H1 (cell line): Measurements from ENCODE around the gene GUCY2D.

ENCODE experiments used
- EP300 ChIP-seq, 2 experiments: IDR thresholded peaks; 1 replicate in 1 of 2; 2 replicates in 1 of 2; pipeline ENCODE4 v1.6.1; 2011 to 2012; ENCODE audit warnings: low read depth in 2 of 2, low read length in 2 of 2, mild to moderate bottlenecking in 2 of 2, borderline replicate concordance in 1 of 2, inconsistent platforms in 1 of 2, moderate library complexity in 1 of 2
- RAD21 ChIP-seq, 2 experiments: IDR thresholded peaks in 1 of 2; conservative IDR thresholded peaks in 1 of 2; 2 replicates each; pipeline ENCODE4 v1.6.1; 2011; ENCODE audit warnings: low read depth in 2 of 2, low read length in 2 of 2, improper control_type of control experiment in 1 of 2, inconsistent platforms in 1 of 2, mild to moderate bottlenecking in 1 of 2, moderate library complexity in 1 of 2
- SIN3A ChIP-seq, 2 experiments: IDR thresholded peaks in 1 of 2; conservative IDR thresholded peaks in 1 of 2; 2 replicates each; pipeline ENCODE4 v1.6.1; 2011 to 2012; ENCODE audit warnings: low read length in 2 of 2, improper control_type of control experiment in 1 of 2, low read depth in 1 of 2, mild to moderate bottlenecking in 1 of 2
- TCF12 ChIP-seq: IDR thresholded peaks from 2 replicates; pipeline ENCODE4 v1.6.1; 2011; ENCODE audit warnings: low read depth, mild to moderate bottlenecking, low read length
- YY1 ChIP-seq: IDR thresholded peaks from 2 replicates; pipeline ENCODE4 v1.6.1; 2011; ENCODE audit warnings: low read depth, mild to moderate bottlenecking, low read length
- TF ChIP-seq, protein P1 (sequence below), 3 experiments: IDR thresholded peaks; 1 replicate in 2 of 3; 2 replicates in 1 of 3; pipeline versions ENCODE4 v1.5.1 to v1.6.1; 2011; ENCODE audit warnings: low read length in 3 of 3, mild to moderate bottlenecking in 3 of 3, inconsistent platforms in 2 of 3, low read depth in 1 of 3, moderate library complexity in 1 of 3; ENCODE audit not compliant: insufficient read depth in 1 of 3; ENCODE audit errors: control extremely low read depth in 1 of 3

DNA sequence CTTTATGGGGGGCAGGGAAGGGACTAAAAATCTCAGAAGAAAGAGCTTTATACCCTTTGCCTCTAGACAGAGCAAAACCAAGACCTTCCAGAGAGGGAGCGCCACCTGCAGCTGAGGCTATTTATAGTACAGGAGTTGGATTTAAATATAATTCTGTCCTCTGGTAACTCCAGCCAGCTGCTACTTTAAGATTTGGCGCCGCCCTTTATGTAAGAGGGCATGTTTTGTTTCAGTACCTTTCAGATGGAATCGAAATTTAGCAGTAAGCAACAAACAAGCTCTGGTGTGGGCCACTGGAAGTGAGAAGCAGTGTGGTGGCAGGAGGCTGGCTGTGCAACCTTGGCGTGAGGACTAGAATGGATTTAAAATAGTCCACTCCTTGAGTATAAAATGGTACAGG, 5.2 kb upstream of the GUCY2D start:
- TF ChIP-seq YY1: no peak
- TF ChIP-seq TCF12: no peak
- no peak for TF ChIP-seq EP300 (IDR thresholded peaks at IDR 0.05; ENCODE audit: borderline replicate concordance in 1 of 2, low read depth in 2 of 2, low read length in 2 of 2)
- TF ChIP-seq, protein P1, sequence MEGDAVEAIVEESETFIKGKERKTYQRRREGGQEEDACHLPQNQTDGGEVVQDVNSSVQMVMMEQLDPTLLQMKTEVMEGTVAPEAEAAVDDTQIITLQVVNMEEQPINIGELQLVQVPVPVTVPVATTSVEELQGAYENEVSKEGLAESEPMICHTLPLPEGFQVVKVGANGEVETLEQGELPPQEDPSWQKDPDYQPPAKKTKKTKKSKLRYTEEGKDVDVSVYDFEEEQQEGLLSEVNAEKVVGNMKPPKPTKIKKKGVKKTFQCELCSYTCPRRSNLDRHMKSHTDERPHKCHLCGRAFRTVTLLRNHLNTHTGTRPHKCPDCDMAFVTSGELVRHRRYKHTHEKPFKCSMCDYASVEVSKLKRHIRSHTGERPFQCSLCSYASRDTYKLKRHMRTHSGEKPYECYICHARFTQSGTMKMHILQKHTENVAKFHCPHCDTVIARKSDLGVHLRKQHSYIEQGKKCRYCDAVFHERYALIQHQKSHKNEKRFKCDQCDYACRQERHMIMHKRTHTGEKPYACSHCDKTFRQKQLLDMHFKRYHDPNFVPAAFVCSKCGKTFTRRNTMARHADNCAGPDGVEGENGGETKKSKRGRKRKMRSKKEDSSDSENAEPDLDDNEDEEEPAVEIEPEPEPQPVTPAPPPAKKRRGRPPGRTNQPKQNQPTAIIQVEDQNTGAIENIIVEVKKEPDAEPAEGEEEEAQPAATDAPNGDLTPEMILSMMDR (IDR thresholded peaks at IDR 0.05; ENCODE audit: control extremely low read depth in 1 of 3, insufficient read depth in 1 of 3, low read depth in 1 of 3, low read length in 3 of 3): peak in 2 of 3 experiments; percentile 66 to 81; a peak in 3 of 4 replicates
- no peak for TF ChIP-seq SIN3A (conservative IDR thresholded peaks at IDR 0.05 in 1 of 2, IDR thresholded peaks at IDR 0.05 in 1 of 2; ENCODE audit: low read depth in 1 of 2, low read length in 2 of 2)
- peak; percentile 48 to 55 for TF ChIP-seq RAD21 (IDR thresholded peaks at IDR 0.05 in 1 of 2, conservative IDR thresholded peaks at IDR 0.05 in 1 of 2; ENCODE audit: low read depth in 2 of 2, low read length in 2 of 2)
